ENCODE measurements around the gene PARVA. TPM values are rescaled to one million over a fixed set of nuclear protein-coding genes. Genes with fewer than 3 reads are reported as not detected.

PARVA gene
- total RNA-seq, 1 experiment from 2014 or later: 29.1 TPM

DNA sequence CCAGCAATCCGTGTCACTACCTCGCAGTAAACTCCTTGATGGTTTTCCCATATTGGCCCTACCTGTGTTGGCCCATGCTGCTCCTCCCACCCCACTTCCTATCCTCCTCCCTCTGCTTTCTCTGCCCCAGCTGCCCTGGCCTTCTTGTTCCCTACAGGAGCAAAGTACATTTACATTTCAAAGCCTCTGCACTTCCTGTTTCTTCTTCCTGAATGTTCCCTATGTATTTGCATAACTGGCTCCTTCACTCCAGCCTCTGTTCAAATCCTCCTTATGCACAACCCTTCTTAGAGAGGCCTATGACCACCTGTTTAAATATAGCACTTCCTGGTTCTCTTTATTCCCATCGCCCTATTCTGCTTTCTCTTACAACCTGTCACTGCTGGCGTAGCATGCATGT is 62.2 kb downstream of the PARVA start:
- Histone ChIP-seq H3K27me3 (ENCODE audit: control insufficient read depth, insufficient read depth, low read length) (no peaks in the 10 kb centered on the region), H3K27ac (ENCODE audit: low read length) (no peak overlapping the region), H3K4me3 (ENCODE audit: low read depth in 2 of 2, low read length in 2 of 2) (no peak overlapping the region), H3K4me1 (ENCODE audit: control insufficient read depth, insufficient read depth, low read length) (no peaks in the 10 kb centered on the region), H3K9me3 (ENCODE audit: control insufficient read depth, insufficient read depth, low read depth, low read length) (no peaks in the 10 kb centered on the region), H3K36me3 (ENCODE audit: control insufficient read depth, insufficient read depth, low read length) (no peaks in the 10 kb centered on the region)
- TF ChIP-seq POLR2AphosphoS5 (IDR thresholded peaks at IDR 0.05; ENCODE audit: low read depth, low read length): no peak
- TF ChIP-seq SIN3A (IDR thresholded peaks at IDR 0.05; ENCODE audit: borderline replicate concordance, insufficient read depth, low read depth, low read length): no peak
- TF ChIP-seq CTCF (IDR thresholded peaks at IDR 0.05): no peak
- TF ChIP-seq REST (IDR thresholded peaks at IDR 0.05; ENCODE audit: insufficient read depth in 1 of 2, low read depth in 2 of 2, low read length in 1 of 2): no peak
- TF ChIP-seq TCF7L2 (IDR thresholded peaks at IDR 0.05; ENCODE audit: low read depth, low read length): no peak
- DNase-seq (ENCODE audit: low read depth, low spot score) (no peak), ATAC-seq (no peak)
- ChIA-PET CTCF (no interaction called here), POLR2A (no interaction called here)
- in situ Hi-C loops (cut with HindIII; ENCODE audit: low pct_unique_long_range_greater_than_20kb, low sequenced_read_pairs) (no loop called here), intact Hi-C loops (cut with micrococcal nuclease; ENCODE audit: unreplicated experiment) (no loop called here)
- no TSS peak for BruUV-seq (replicated peaks)

GRCh38 chr11:12440565-12440964 is 63.2 kb downstream of the PARVA start:
- intact Hi-C loops (cut with micrococcal nuclease; ENCODE audit: unreplicated experiment) (no loop called here), in situ Hi-C loops (cut with HindIII; ENCODE audit: low pct_unique_long_range_greater_than_20kb, low sequenced_read_pairs) (no loop called here)
- Histone ChIP-seq H3K27ac (ENCODE audit: low read length) (no peak overlapping the region), H3K4me3 (ENCODE audit: low read depth in 2 of 2, low read length in 2 of 2) (no peak overlapping the region), H3K36me3 (ENCODE audit: control insufficient read depth, insufficient read depth, low read length) (no peaks in the 10 kb centered on the region), H3K4me1 (ENCODE audit: control insufficient read depth, insufficient read depth, low read length) (no peaks in the 10 kb centered on the region), H3K9me3 (ENCODE audit: control insufficient read depth, insufficient read depth, low read depth, low read length) (no peaks in the 10 kb centered on the region), H3K27me3 (ENCODE audit: control insufficient read depth, insufficient read depth, low read length) (no peaks in the 10 kb centered on the region)
- no peak for TF ChIP-seq CTCF (IDR thresholded peaks at IDR 0.05)
- no peak for TF ChIP-seq TCF7L2 (IDR thresholded peaks at IDR 0.05; ENCODE audit: low read depth, low read length)
- no peak for TF ChIP-seq SIN3A (IDR thresholded peaks at IDR 0.05; ENCODE audit: borderline replicate concordance, insufficient read depth, low read depth, low read length)
- no peak for TF ChIP-seq POLR2AphosphoS5 (IDR thresholded peaks at IDR 0.05; ENCODE audit: low read depth, low read length)
- no peak for TF ChIP-seq REST (IDR thresholded peaks at IDR 0.05; ENCODE audit: insufficient read depth in 1 of 2, low read depth in 2 of 2, low read length in 1 of 2)
- POLR2A ChIA-PET: interaction anchor here (1.1 kb wide), 1 partner anchor 16 kb away, joined by 3 read pairs; no protein-coding TSS in a partner anchor
- DNase-seq (ENCODE audit: low read depth, low spot score) (no peak), ATAC-seq (no peak)
- CTCF ChIA-PET: no interaction called here
- BruUV-seq (replicated peaks): no TSS peak

Data from Panc1 (cell line).